ENCODE data around the gene SEMA3D.

- TF ChIP-seq, protein P1, sequence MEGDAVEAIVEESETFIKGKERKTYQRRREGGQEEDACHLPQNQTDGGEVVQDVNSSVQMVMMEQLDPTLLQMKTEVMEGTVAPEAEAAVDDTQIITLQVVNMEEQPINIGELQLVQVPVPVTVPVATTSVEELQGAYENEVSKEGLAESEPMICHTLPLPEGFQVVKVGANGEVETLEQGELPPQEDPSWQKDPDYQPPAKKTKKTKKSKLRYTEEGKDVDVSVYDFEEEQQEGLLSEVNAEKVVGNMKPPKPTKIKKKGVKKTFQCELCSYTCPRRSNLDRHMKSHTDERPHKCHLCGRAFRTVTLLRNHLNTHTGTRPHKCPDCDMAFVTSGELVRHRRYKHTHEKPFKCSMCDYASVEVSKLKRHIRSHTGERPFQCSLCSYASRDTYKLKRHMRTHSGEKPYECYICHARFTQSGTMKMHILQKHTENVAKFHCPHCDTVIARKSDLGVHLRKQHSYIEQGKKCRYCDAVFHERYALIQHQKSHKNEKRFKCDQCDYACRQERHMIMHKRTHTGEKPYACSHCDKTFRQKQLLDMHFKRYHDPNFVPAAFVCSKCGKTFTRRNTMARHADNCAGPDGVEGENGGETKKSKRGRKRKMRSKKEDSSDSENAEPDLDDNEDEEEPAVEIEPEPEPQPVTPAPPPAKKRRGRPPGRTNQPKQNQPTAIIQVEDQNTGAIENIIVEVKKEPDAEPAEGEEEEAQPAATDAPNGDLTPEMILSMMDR (IDR thresholded peaks at IDR 0.05): no peak
- no peak for TF ChIP-seq POLR2A (IDR thresholded peaks at IDR 0.05)
- TF ChIP-seq EP300 (IDR thresholded peaks at IDR 0.05): no peak
Observed at GRCh38 chr7:85052056-85052737, 134.7 kb downstream of the SEMA3D start.
